Measurements from ENCODE around the gene CCDC170. TPM values are rescaled to one million over a fixed set of nuclear protein-coding genes. Genes with fewer than 3 reads are reported as not detected.

The CCDC170 gene
- total RNA-seq, 1 donor from 2014 or later = not detected

DNA sequence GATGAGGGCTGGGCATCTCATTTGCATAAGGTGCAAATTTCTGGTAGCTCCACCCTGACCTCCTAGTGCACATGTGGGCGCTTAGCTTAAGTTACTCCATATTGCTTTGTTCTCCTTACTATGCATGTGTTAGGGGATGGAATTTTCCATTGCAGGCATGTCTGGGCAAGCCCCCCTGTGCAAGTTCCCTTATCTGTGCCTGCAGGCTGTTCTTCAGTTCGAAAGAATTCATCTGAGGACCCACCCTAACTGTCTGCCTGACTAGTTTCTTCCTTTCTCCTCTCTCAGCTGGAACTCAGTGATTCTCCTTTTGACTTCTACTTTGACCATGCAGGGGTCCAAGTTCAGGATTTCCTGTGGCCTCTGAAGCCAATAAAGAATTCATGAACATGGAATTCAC, 30.2 kb downstream of the CCDC170 start:
- DNase-seq (ENCODE audit: low read depth) = no peak
- TF ChIP-seq, protein P1, sequence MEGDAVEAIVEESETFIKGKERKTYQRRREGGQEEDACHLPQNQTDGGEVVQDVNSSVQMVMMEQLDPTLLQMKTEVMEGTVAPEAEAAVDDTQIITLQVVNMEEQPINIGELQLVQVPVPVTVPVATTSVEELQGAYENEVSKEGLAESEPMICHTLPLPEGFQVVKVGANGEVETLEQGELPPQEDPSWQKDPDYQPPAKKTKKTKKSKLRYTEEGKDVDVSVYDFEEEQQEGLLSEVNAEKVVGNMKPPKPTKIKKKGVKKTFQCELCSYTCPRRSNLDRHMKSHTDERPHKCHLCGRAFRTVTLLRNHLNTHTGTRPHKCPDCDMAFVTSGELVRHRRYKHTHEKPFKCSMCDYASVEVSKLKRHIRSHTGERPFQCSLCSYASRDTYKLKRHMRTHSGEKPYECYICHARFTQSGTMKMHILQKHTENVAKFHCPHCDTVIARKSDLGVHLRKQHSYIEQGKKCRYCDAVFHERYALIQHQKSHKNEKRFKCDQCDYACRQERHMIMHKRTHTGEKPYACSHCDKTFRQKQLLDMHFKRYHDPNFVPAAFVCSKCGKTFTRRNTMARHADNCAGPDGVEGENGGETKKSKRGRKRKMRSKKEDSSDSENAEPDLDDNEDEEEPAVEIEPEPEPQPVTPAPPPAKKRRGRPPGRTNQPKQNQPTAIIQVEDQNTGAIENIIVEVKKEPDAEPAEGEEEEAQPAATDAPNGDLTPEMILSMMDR (IDR thresholded peaks at IDR 0.05; ENCODE audit: insufficient read depth, low read length, poor library complexity, severe bottlenecking) = no peak
- H3K4me3 ChIP-seq (ENCODE audit: low read depth, low read length) = no peak overlapping the region
- no peaks in the 10 kb centered on the region for H3K27me3 ChIP-seq (ENCODE audit: control insufficient read depth, insufficient read depth, low read length)
- no peaks in the 10 kb centered on the region for H3K36me3 ChIP-seq (ENCODE audit: control insufficient read depth, insufficient read depth, low read length)

GRCh38 chr6:151534576-151534975, 40.8 kb downstream of the CCDC170 start:
- DNase-seq (ENCODE audit: low read depth) = no peak
- TF ChIP-seq, protein P1 (IDR thresholded peaks at IDR 0.05; ENCODE audit: insufficient read depth, low read length, poor library complexity, severe bottlenecking) = no peak
- no peak overlapping the region for H3K4me3 ChIP-seq (ENCODE audit: low read depth, low read length)
- H3K27me3 ChIP-seq (ENCODE audit: control insufficient read depth, insufficient read depth, low read length) = no peaks in the 10 kb centered on the region
- no peaks in the 10 kb centered on the region for H3K36me3 ChIP-seq (ENCODE audit: control insufficient read depth, insufficient read depth, low read length)

GRCh38 chr6:151535476-151536187, 41.8 kb downstream of the CCDC170 start:
- no peak overlapping the region for H3K4me3 ChIP-seq (ENCODE audit: low read depth, low read length)
- TF ChIP-seq, protein P1 (IDR thresholded peaks at IDR 0.05; ENCODE audit: insufficient read depth, low read length, poor library complexity, severe bottlenecking) = no peak
- DNase-seq (ENCODE audit: low read depth) = no peak
- no peaks in the 10 kb centered on the region for H3K27me3 ChIP-seq (ENCODE audit: control insufficient read depth, insufficient read depth, low read length)
- no peaks in the 10 kb centered on the region for H3K36me3 ChIP-seq (ENCODE audit: control insufficient read depth, insufficient read depth, low read length)

GRCh38 chr6:151536188-151536479, 42.3 kb downstream of the CCDC170 start:
- no peak for DNase-seq (ENCODE audit: low read depth)
- Histone ChIP-seq H3K27me3 (ENCODE audit: control insufficient read depth, insufficient read depth, low read length) (no peaks in the 10 kb centered on the region), H3K36me3 (ENCODE audit: control insufficient read depth, insufficient read depth, low read length) (no peaks in the 10 kb centered on the region), H3K4me3 (ENCODE audit: low read depth, low read length) (no peak overlapping the region)
- TF ChIP-seq, protein P1 (IDR thresholded peaks at IDR 0.05; ENCODE audit: insufficient read depth, low read length, poor library complexity, severe bottlenecking) = no peak

- TF ChIP-seq, protein P1 (IDR thresholded peaks at IDR 0.05; ENCODE audit: insufficient read depth, low read length, poor library complexity, severe bottlenecking) = no peak
- Histone ChIP-seq H3K4me3 (ENCODE audit: low read depth, low read length) (no peak overlapping the region), H3K36me3 (ENCODE audit: control insufficient read depth, insufficient read depth, low read length) (no peaks in the 10 kb centered on the region), H3K27me3 (ENCODE audit: control insufficient read depth, insufficient read depth, low read length) (no peaks in the 10 kb centered on the region)
- no peak for DNase-seq (ENCODE audit: low read depth)
Measured at GRCh38 chr6:151537556-151537955, 43.7 kb downstream of the CCDC170 start.
